CD4-positive, alpha-beta T cell (primary cell): ENCODE data around the gene SLC29A1. TPM values are rescaled to one million over a fixed set of nuclear protein-coding genes. Genes with fewer than 3 reads are reported as not detected.

Experiments
- ATAC-seq: fragments of 200-7000 bp; cut with Tn5 transposase; one replicate; pipeline ENCODE4 v1.10.0; 2022; ENCODE audit warnings: mild to moderate bottlenecking; ENCODE audit not compliant: poor library complexity
- CTCF ChIA-PET: fragments of 350-600 bp; sonication (Branson Sonifier 250); formaldehyde crosslinking; loops from one replicate; lab custom pipeline; 2021; ENCODE audit warnings: antibody characterized with exemption, inconsistent platforms; lab: Charles Lee
- POLR2A ChIA-PET: fragments of 350-600 bp; sonication (Branson Sonifier 250); formaldehyde crosslinking; loops from one replicate; lab custom pipeline; 2021; ENCODE audit warnings: antibody characterized with exemption, inconsistent platforms; lab: Charles Lee
- DNase-seq, 14 experiments: peaks; one replicate each; pipeline ENCODE4 v3.0.0-alpha.2; 2013 to 2020; ENCODE audit warnings: mixed read lengths in 2 of 14
- H3K27ac ChIP-seq, 2 donors: one replicate each; pipeline versions ENCODE4 v1.5.1 to v1.7.0; 2013; ENCODE audit warnings: low read length in 2 of 2, low read depth in 1 of 2, mild to moderate bottlenecking in 1 of 2
- H3K27me3 ChIP-seq, 2 experiments: 1 replicate in 1 of 2; 2 replicates in 1 of 2; pipeline versions ENCODE4 v1.6.1 to v1.7.0; 2013; ENCODE audit warnings: low read length in 2 of 2, control low read depth in 1 of 2, mild to moderate bottlenecking in 1 of 2, moderate library complexity in 1 of 2; ENCODE audit not compliant: insufficient read depth in 2 of 2, control insufficient read depth in 1 of 2
- H3K36me3 ChIP-seq: one replicate; pipeline ENCODE4 v1.6.1; 2013; ENCODE audit warnings: low read length, control low read depth; ENCODE audit not compliant: insufficient read depth
- H3K4me1 ChIP-seq: one replicate; pipeline ENCODE4 v1.6.1; 2013; ENCODE audit warnings: low read length, control low read depth; ENCODE audit not compliant: insufficient read depth
- H3K4me3 ChIP-seq: one replicate; pipeline ENCODE4 v1.5.1; 2013; ENCODE audit warnings: mild to moderate bottlenecking, low read length, moderate library complexity
- H3K9me3 ChIP-seq, 2 experiments: 1 replicate in 1 of 2; 2 replicates in 1 of 2; pipeline versions ENCODE4 v1.6.1 to v1.7.0; 2013; ENCODE audit warnings: low read length in 2 of 2, mild to moderate bottlenecking in 2 of 2, control low read depth in 1 of 2, moderate library complexity in 1 of 2; ENCODE audit not compliant: control insufficient read depth in 1 of 2, insufficient read depth in 1 of 2
- H3K27ac Mint-ChIP-seq: one replicate; pipeline ENCODE4 v1.8.0; 2020; ENCODE audit warnings: mixed read lengths
- H3K27me3 Mint-ChIP-seq: one replicate; pipeline ENCODE4 v1.8.0; 2021; ENCODE audit warnings: mixed read lengths
- H3K36me3 Mint-ChIP-seq: one replicate; pipeline ENCODE4 v1.8.0; 2021; ENCODE audit warnings: low read depth, mixed read lengths
- H3K4me1 Mint-ChIP-seq: one replicate; pipeline ENCODE4 v1.8.0; 2021; ENCODE audit warnings: low read depth, mixed read lengths
- H3K4me3 Mint-ChIP-seq: one replicate; pipeline ENCODE4 v1.8.0; 2020; ENCODE audit warnings: mild to moderate bottlenecking, mixed read lengths
- H3K9me3 Mint-ChIP-seq: one replicate; pipeline ENCODE4 v1.8.0; 2020; ENCODE audit warnings: mixed read lengths
- CTCF ChIP-seq: fragments of 200-600 bp; IDR thresholded peaks from one replicate; pipeline ENCODE4 v1.8.0; 2022; ENCODE audit warnings: antibody characterized with exemption, mild to moderate bottlenecking
- intact Hi-C, 2 experiments: fragments of 100-400 bp; cut with DNase I in 1 of 2; cut with micrococcal nuclease in 1 of 2; formaldehyde crosslinking; loops; one replicate each; pipeline versions ENCODE4 v1.15.1 to v1.9.0; 2023 to 2025; cut with DNase I, micrococcal nuclease
- total RNA-seq, 174 experiments: library from RNA in 2 of 174; stranded (reverse) in 2 of 174; gene quantifications; one replicate each; pipeline ENCODE4 v1.2.3 and lab custom pipeline; 2021 to 2026

Gene SLC29A1
- total RNA-seq, 2 experiments from 2014 or later, result 0.67 to 1.3 TPM

GRCh38 chr6:44268095-44268628, 44.8 kb downstream of the SLC29A1 start:
- DNase-seq (peak in 13 of 14 experiments; percentile 38 to 86 (median 56)), ATAC-seq (peak; percentile 33)
- Histone ChIP-seq H3K4me3 (no peak overlapping the region), H3K36me3 (no peaks in the 10 kb centered on the region), H3K27ac (no peak overlapping the region), H3K9me3 (no peaks in the 10 kb centered on the region), H3K27me3 (peaks cover 37 to 43% of the 10 kb centered on the region in 2 experiments), H3K4me1 (peaks cover 35% of the 10 kb centered on the region)
- Mint-ChIP-seq H3K36me3 (peaks cover 15% of the 10 kb centered on the region), H3K9me3 (no peaks in the 10 kb centered on the region), H3K27ac (peak overlapping the region; percentile 76), H3K27me3 (peaks cover 46% of the 10 kb centered on the region), H3K4me1 (peaks cover 43% of the 10 kb centered on the region), H3K4me3 (peak overlapping the region; percentile 80)
- TF ChIP-seq CTCF, result peak; percentile 89
- POLR2A ChIA-PET, result interaction anchor here (0.5 to 2.1 kb wide), 4 partner anchors 13 to 1486 kb away, joined by 3 to 9 read pairs (median 4); partner anchors contain the start of genes AARS2, BICRAL and HSP90AB1
- CTCF ChIA-PET, result interaction anchor here (0.7 to 4.2 kb wide), 14 partner anchors 12 to 141 kb away, joined by 3 to 25 read pairs (median 4); partner anchors contain the start of genes AARS2, MRPL14, SLC35B2 and TMEM63B
- intact Hi-C loops, result loop anchor here (1.0 to 10.0 kb wide), 6 partner anchors 36 to 693 kb away; partner anchors contain the start of genes CDC5L (in 1 of the 2), POLH (in 1 of the 2) and XPO5 (in 1 of the 2)

DNA sequence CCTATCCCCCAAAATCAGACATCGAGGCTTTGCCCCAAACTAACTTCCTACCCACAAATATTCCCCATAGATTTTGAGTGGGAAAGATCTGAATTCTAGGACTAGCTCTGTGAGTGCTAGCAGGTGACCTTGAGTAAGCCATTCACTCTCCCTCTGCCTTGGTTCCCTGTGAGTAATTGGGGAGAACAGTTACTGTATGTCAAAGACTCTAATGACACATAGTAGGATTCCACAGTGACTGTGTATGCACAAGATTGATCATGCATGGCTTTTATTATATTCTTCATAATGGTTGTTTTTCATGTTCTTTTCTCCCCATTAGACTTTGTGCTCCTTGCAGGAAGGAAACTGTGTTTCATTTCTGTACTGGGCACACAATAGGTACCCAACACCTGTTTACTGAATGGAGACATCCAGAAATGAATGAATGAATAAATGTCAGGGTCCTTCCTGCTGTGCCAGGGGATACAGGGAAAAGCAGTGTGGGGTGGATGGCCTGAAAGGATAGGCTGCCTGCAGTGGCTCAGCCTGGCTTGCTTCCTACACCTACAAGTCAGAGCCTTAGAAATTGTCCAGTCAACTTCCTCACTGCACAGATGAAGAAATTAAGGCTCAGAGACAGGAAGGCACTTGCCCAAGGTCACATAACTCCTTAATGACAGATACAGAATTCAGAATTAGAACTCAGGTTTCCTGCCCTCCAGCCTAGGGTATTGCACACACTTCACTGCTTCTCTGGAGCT, 46.0 kb downstream of the SLC29A1 start:
- H3K4me1 ChIP-seq, result peaks cover 23% of the 10 kb centered on the region
- ATAC-seq, result no peak
- Mint-ChIP-seq H3K27ac (no peak overlapping the region), H3K4me3 (peak overlapping the region; percentile 72), H3K36me3 (peaks cover 10% of the 10 kb centered on the region), H3K27me3 (peaks cover 56% of the 10 kb centered on the region), H3K9me3 (no peaks in the 10 kb centered on the region), H3K4me1 (peaks cover 31% of the 10 kb centered on the region)
- H3K27ac ChIP-seq, result no peak overlapping the region
- intact Hi-C loops, result loop anchor here (1.0 to 10.0 kb wide), 5 partner anchors 35 to 695 kb away; partner anchors contain the start of genes CDC5L (in 1 of the 2), POLH (in 1 of the 2) and XPO5 (in 1 of the 2)
- no peak for DNase-seq
- H3K9me3 ChIP-seq, result no peaks in the 10 kb centered on the region
- TF ChIP-seq CTCF, result no peak
- H3K27me3 ChIP-seq, result peaks cover 42 to 55% of the 10 kb centered on the region in 2 experiments
- no peak overlapping the region for H3K4me3 ChIP-seq
- ChIA-PET POLR2A (interaction anchor here (1.3 to 2.1 kb wide), 3 partner anchors 22 to 45 kb away, joined by 4 to 9 read pairs (median 6); partner anchors contain the start of gene HSP90AB1), CTCF (interaction anchor here (1.1 to 4.2 kb wide), 6 partner anchors 13 to 43 kb away, joined by 3 to 25 read pairs (median 6); partner anchors contain the start of genes AARS2 and SLC35B2)
- H3K36me3 ChIP-seq, result no peaks in the 10 kb centered on the region

- H3K4me3 ChIP-seq, result no peak within 1 kb of the TSS
- Mint-ChIP-seq H3K4me3 (peak within 1 kb of the TSS; percentile 80), H3K9me3 (no peaks in the 10 kb centered on the region), H3K4me1 (peaks cover 25% of the 10 kb centered on the region), H3K36me3 (peaks cover 5% of the 10 kb centered on the region), H3K27me3 (peaks cover 61% of the 10 kb centered on the region), H3K27ac (no peak within 1 kb of the TSS)
- peaks cover 17% of the 10 kb centered on the region for H3K4me1 ChIP-seq
- no peaks in the 10 kb centered on the region for H3K9me3 ChIP-seq
- intact Hi-C loops, result loop anchor here (1.0 to 10.0 kb wide), 5 partner anchors 34 to 695 kb away; partner anchors contain the start of genes CDC5L (in 1 of the 2), POLH (in 1 of the 2) and XPO5 (in 1 of the 2)
- POLR2A ChIA-PET, result interaction anchor here (1.3 kb wide), 2 partner anchors 23 to 46 kb away, joined by 4 to 6 read pairs; partner anchors contain the start of gene HSP90AB1
- no peak for TF ChIP-seq CTCF
- H3K27ac ChIP-seq, result no peak within 1 kb of the TSS
- peak in 3 of 14 experiments; percentile 34 to 51 (median 51) for DNase-seq
- CTCF ChIA-PET, result interaction anchor here (1.1 to 4.2 kb wide), 3 partner anchors 16 to 43 kb away, joined by 3 to 25 read pairs (median 5); partner anchors contain the start of gene AARS2
- H3K27me3 ChIP-seq, result peaks cover 47 to 61% of the 10 kb centered on the region in 2 experiments
- no peak for ATAC-seq
- no peaks in the 10 kb centered on the region for H3K36me3 ChIP-seq
Measured at GRCh38 chr6:44269921-44270525, 46.6 kb downstream of the SLC29A1 start, which contains the start of gene TMEM151B. Gene TMEM151B, plus strand, starts transcription at chr6:44270450. Its CDS starts 293 bp downstream, at chr6:44270743.
